ENCODE data around the gene GRK2. TPM values are rescaled to one million over a fixed set of nuclear protein-coding genes. Genes with fewer than 3 reads are reported as not detected.
A peak's percentile ranks its signal among the peaks of the same experiment; 100 is the strongest.
"Not testable (repeated sequence)": the region's sequence is repeated elsewhere in the genome, so short reads cannot be mapped to it uniquely, and the experiment has no call there.

The GRK2 gene
- total RNA-seq, 2 donors from 2014 or later = 394 to 432 TPM

DNA sequence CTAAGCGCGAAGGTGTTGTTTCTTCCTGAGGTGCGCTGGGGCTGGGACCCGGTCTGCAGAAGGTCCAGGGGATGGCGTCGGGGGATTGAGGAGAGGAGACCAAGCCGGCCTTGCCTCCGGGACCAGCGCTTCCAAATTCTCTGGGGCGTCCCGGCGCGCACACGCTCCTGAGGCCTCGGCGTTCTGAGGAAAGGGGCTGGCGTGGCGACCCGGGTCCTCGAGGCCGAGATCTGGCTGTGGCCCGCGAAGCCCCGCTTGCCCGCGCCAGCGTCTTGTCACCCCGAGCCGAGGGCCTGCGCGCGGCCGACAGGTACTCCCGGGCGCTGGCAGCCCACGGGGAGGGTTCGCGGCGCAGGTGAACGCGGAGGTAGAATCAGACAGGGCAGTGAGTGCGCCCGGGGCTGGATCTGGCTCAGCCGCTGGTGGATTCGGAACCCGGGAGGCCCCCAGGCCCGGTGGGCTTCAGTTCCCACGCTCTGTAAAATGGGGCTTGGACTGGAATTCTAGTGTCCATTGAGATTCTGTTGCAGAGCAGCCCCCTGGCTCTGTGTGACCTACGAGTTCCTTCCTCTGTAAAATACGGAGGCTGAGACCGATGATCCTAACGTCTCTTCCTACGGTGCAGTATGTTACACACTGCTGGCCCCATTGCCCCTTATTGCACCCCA lies 51.7 kb downstream of the GRK2 start:
- H3K27ac Mint-ChIP-seq = peak overlapping the region; percentile 95 to 97

DNA sequence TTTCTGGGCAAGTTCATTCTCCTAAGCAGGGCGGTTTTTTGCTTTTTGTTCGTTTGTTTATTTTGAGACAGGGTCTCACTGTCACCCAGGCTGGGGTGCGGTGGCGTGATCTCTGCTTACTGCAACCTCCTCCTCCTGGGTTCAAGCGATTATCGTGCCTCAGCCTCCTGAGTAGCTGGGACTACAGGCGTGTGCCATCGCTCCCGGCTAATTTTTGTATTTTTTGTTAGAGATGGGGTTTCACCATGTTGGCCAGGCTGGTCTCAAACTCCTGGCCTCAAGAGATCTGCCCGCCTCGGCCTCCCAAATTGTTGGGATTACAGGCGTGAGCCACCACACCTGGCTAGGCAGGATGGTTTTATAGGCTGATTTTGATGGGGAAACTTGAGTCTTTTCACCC lies 52.6 kb downstream of the GRK2 start:
- DNase-seq (ENCODE audit: low spot score); ATAC-seq: not testable (repeated sequence)
- peak overlapping the region in 1 of 2 donors; percentile 28 for H3K27ac Mint-ChIP-seq

More for the DNA sequence above, 51.7 kb downstream of the GRK2 start:
- DNase-seq (ENCODE audit: low spot score) = no peak
- ATAC-seq = no peak
- Mint-ChIP-seq H3K9me3 (no peaks in the 10 kb centered on the region), H3K4me1 (ENCODE audit: low read depth in 2 of 2) (peaks cover 23% of the 10 kb centered on the region in 2 donors), H3K4me3 (peak overlapping the region; percentile 98), H3K36me3 (no peaks in the 10 kb centered on the region), H3K27me3 (peaks cover 0 to 10% of the 10 kb centered on the region in 2 donors)

DNA sequence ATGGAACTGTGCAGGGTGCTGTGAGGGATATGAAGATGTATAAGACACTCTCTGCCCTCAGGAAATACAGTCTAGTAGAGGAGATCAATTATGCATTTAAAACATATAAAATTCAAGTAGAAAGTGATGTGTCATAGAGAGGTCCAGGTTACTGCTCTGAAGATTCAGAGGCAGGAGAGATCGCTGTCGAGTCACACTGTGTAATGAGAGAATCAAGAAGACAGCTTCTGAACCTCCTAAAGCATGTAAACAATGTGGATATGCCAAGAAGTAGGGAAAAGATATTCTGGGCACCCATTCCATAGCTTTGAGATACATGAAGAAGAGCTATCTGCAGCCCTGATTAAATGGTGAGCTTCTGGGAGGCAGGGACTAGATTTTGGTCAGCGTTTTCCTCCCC lies 53.7 kb downstream of the GRK2 start:
- Mint-ChIP-seq H3K36me3 (no peaks in the 10 kb centered on the region), H3K27me3 (peaks cover 0 to 10% of the 10 kb centered on the region in 2 donors), H3K4me1 (ENCODE audit: low read depth in 2 of 2) (peaks cover 12 to 16% of the 10 kb centered on the region in 2 donors), H3K4me3 (no peak overlapping the region), H3K9me3 (no peaks in the 10 kb centered on the region), H3K27ac (no peak overlapping the region)
- DNase-seq (ENCODE audit: low spot score) (no peak), ATAC-seq (no peak)

More for the DNA sequence above, 52.6 kb downstream of the GRK2 start:
- H3K36me3 Mint-ChIP-seq, H3K27me3 Mint-ChIP-seq, H3K9me3 Mint-ChIP-seq: not testable (repeated sequence)
- Mint-ChIP-seq H3K4me3 (peak overlapping the region; percentile 98), H3K4me1 (ENCODE audit: low read depth in 2 of 2) (peaks cover 16 to 21% of the 10 kb centered on the region in 2 donors)

DNA sequence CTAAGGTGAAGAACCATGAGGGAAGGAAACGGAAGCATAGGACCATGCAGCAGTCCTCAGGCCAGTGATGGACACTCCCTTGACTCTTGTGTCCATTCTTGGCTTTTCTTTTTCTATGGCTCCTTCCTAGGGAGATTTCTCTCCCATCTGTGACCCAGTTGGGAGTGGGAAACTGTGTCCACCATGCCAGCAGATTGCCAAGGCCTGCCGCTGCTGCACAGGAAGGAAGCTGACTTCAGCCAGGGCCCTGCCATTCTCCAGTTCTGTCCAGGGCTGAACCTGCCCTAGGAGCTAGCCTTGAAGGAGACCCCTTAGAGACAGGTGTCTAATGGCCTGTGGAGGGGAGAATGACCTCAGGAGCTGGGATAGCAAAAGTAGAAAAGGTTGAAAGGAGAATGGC lies 54.4 kb downstream of the GRK2 start:
- no peaks in the 10 kb centered on the region for H3K36me3 Mint-ChIP-seq
- no peak overlapping the region for H3K4me3 Mint-ChIP-seq
- DNase-seq (ENCODE audit: low spot score) (no peak), ATAC-seq (no peak)
- H3K27me3 Mint-ChIP-seq = peaks cover 0 to 10% of the 10 kb centered on the region in 2 donors
- peaks cover 12 to 16% of the 10 kb centered on the region in 2 donors for H3K4me1 Mint-ChIP-seq (ENCODE audit: low read depth in 2 of 2)
- no peak overlapping the region for H3K27ac Mint-ChIP-seq
- no peaks in the 10 kb centered on the region for H3K9me3 Mint-ChIP-seq

DNA sequence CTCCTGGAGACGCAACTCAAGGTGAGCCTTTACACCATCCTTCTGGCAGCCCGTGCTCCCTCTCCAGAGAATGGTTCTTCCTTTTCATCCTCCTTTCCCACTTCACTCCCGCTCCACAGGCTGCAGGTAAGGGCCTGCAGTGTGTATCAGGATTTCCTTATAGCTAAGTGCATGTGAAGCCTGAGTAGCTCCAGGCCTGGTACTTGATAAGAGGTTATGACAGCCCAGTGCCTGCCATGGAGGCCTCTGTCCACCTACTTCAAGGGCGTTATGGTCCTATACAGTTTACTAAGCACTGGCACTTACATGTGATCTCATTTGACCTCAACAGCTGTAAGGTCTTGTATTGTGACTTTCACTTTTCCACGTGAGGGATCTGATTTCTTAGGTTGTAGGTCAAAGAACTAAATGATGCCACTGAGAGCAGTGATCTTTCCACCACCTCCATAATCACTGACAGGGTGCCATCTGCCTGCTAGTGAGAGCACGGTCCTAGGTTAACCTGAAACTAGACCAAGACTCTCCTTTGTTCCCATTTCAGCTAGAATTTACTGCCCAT lies 55.1 kb downstream of the GRK2 start:
- Mint-ChIP-seq H3K4me3 (no peak overlapping the region), H3K27ac (no peak overlapping the region)

GRCh38 chr11:67322049-67322448 lies 55.8 kb downstream of the GRK2 start:
- H3K36me3 Mint-ChIP-seq = no peaks in the 10 kb centered on the region
- H3K27ac Mint-ChIP-seq = no peak overlapping the region
- H3K9me3 Mint-ChIP-seq = no peaks in the 10 kb centered on the region
- DNase-seq (ENCODE audit: low spot score) (no peak), ATAC-seq (no peak)
- H3K4me1 Mint-ChIP-seq (ENCODE audit: low read depth in 2 of 2) = peaks cover 10 to 14% of the 10 kb centered on the region in 2 donors
- H3K4me3 Mint-ChIP-seq = no peak overlapping the region
- H3K27me3 Mint-ChIP-seq = peaks cover 0 to 10% of the 10 kb centered on the region in 2 donors

More for the DNA sequence above, 55.1 kb downstream of the GRK2 start:
- DNase-seq (ENCODE audit: low spot score) = no peak
- peaks cover 12 to 16% of the 10 kb centered on the region in 2 donors for H3K4me1 Mint-ChIP-seq (ENCODE audit: low read depth in 2 of 2)
- H3K36me3 Mint-ChIP-seq = no peaks in the 10 kb centered on the region
- no peaks in the 10 kb centered on the region for H3K9me3 Mint-ChIP-seq
- ATAC-seq = no peak
- H3K27me3 Mint-ChIP-seq = peaks cover 0 to 10% of the 10 kb centered on the region in 2 donors

GRCh38 chr11:67323526-67323925 lies 57.3 kb downstream of the GRK2 start:
- H3K27me3 Mint-ChIP-seq = peaks cover 0 to 8% of the 10 kb centered on the region in 2 donors
- no peaks in the 10 kb centered on the region for H3K9me3 Mint-ChIP-seq
- ATAC-seq (no peak), DNase-seq (ENCODE audit: low spot score) (no peak)
- no peak overlapping the region for H3K4me3 Mint-ChIP-seq
- no peaks in the 10 kb centered on the region for H3K36me3 Mint-ChIP-seq
- peaks cover 1 to 3% of the 10 kb centered on the region in 2 donors for H3K4me1 Mint-ChIP-seq (ENCODE audit: low read depth in 2 of 2)
- no peak overlapping the region for H3K27ac Mint-ChIP-seq

DNA sequence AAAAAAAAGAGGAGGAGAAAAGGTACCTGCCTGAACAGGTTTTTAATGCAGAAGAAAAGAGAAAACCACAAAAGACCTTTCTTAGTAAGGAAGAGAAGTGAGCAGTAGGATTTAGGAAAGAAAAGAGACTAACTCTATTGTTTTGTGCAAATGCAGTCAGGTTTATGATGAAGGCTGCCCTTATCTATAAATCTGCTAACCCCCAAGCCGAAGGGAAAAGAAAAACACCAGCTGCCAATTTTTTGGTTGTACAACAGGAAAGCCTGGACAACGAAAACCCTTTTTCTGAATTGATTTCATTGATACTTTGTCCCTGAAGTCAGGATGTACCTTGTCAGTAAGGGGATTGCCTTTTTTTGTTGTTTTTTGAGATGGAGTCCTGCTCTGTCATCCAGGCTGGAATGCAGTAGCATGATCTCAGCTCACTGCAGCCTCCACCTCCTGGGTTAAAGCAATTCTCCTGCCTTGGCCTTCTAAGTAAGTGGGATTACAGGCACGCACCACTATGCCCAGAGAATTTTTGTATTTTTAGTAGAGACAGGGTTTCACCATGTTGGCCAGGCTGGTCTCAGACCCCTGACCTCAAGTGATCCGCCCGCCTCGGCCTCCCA lies 65.9 kb downstream of the GRK2 start:
- H3K4me3 Mint-ChIP-seq = no peak overlapping the region
- H3K36me3 Mint-ChIP-seq = no peaks in the 10 kb centered on the region
- ATAC-seq (no peak), DNase-seq (ENCODE audit: low spot score) (no peak)
- no peaks in the 10 kb centered on the region for H3K4me1 Mint-ChIP-seq (ENCODE audit: low read depth in 2 of 2)
- no peaks in the 10 kb centered on the region for H3K9me3 Mint-ChIP-seq
- no peaks in the 10 kb centered on the region for H3K27me3 Mint-ChIP-seq
- H3K27ac Mint-ChIP-seq = no peak overlapping the region

Other genes starting within 250 kb of the GRK2 start
- under 1 TPM in 1 of 2 donors, not detected in 1; 0.38 TPM for gene SYT12, start 243.3 kb upstream of the GRK2 start, total RNA-seq
- gene RHOD, start 209.6 kb upstream of the GRK2 start, total RNA-seq = not detected
- 100 to 1,000 TPM; 151 to 178 TPM for gene KDM2A, start 147.2 kb upstream of the GRK2 start, total RNA-seq
- 100 to 1,000 TPM; 182 to 231 TPM for gene ANKRD13D, start 22.8 kb downstream of the GRK2 start, total RNA-seq
- gene SSH3, start 37.1 kb downstream of the GRK2 start, total RNA-seq = 10 to 100 TPM; 19.2 to 32.3 TPM
- 10 to 100 TPM; 25.7 to 46.4 TPM for gene POLD4, start 87.1 kb downstream of the GRK2 start, total RNA-seq
- 1 to 10 TPM; 1.4 to 3.3 TPM for gene CLCF1, start 107.1 kb downstream of the GRK2 start, total RNA-seq
- gene RAD9A, start 125.5 kb downstream of the GRK2 start, total RNA-seq = 10 to 100 TPM; 25.9 to 47.8 TPM
- gene PPP1CA, start 135.4 kb downstream of the GRK2 start, total RNA-seq = 100 to 1,000 TPM; 317 to 378 TPM
- 10 to 100 TPM; 79.5 to 88.8 TPM for gene TBC1D10C, start 137.6 kb downstream of the GRK2 start, total RNA-seq
- 1 to 10 TPM; 2.3 to 4.9 TPM for gene CARNS1, start 149.2 kb downstream of the GRK2 start, total RNA-seq
- 100 to 1,000 TPM in 1 of 2 donors, 10 to 100 TPM in 1; 95.8 to 112 TPM for gene RPS6KB2, start 162.0 kb downstream of the GRK2 start, total RNA-seq
- 100 to 1,000 TPM; 198 to 266 TPM for gene PTPRCAP, start 171.2 kb downstream of the GRK2 start, total RNA-seq
- gene CORO1B, start 177.0 kb downstream of the GRK2 start, total RNA-seq = 10 to 100 TPM; 24.1 to 29.0 TPM
- not detected for gene GPR152, start 186.3 kb downstream of the GRK2 start, total RNA-seq
- gene CABP4, start 188.9 kb downstream of the GRK2 start, total RNA-seq = 1 to 10 TPM; 1.4 to 2.2 TPM
- gene TMEM134, start 202.8 kb downstream of the GRK2 start, total RNA-seq = 10 to 100 TPM; 30.7 to 39.1 TPM
- 100 to 1,000 TPM; 120 to 140 TPM for gene AIP, start 216.6 kb downstream of the GRK2 start, total RNA-seq
- 100 to 1,000 TPM in 1 of 2 donors, 10 to 100 TPM in 1; 66.0 to 174 TPM for gene PITPNM1, start 238.9 kb downstream of the GRK2 start, total RNA-seq
- 100 to 1,000 TPM in 1 of 2 donors, 10 to 100 TPM in 1; 92.6 to 103 TPM for gene CDK2AP2, start 241.7 kb downstream of the GRK2 start, total RNA-seq